NCI-H526 treated with DMSO at 0.1 percent for 48 hours (cell line): ENCODE results near the gene PDLIM7.

ENCODE experiments used
- DNase-seq: peaks from one replicate; lab custom pipeline; 2025; lab: John Stamatoyannopoulos, UW

Gene PDLIM7

DNA sequence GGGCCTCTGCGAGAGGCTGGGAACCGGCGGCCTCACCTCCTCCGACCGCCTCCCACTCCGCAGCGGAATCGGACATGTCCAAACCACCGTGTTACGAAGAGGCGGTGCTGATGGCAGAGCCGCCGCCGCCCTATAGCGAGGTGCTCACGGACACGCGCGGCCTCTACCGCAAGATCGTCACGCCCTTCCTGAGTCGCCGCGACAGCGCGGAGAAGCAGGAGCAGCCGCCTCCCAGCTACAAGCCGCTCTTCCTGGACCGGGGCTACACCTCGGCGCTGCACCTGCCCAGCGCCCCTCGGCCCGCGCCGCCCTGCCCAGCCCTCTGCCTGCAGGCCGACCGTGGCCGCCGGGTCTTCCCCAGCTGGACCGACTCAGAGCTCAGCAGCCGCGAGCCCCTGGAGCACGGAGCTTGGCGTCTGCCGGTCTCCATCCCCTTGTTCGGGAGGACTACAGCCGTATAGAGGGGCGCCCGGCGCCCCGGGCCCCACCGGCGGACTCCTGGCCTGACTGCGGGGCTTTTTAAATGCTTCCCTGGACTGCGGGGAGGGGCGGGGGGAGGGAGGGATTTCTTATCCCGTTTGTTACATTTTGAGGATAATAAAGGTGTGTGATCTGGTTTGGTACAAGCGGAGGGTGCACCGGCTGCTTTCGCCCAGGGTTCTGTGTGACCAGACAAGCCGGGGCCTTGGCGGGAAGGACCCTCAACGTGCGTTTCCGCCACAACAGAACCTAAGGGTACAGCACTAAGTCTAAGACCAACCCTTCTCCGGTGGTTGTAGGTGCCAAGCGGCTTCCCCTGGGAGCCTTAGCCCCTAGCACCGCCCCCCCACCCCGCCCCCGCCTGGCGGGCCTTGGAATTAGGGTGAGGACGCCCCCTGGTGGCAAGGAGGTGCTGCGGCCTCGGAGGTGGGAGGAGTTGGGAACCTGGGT is 41.5 kb downstream of the PDLIM7 start:
- peak; percentile 43 for DNase-seq

DNA sequence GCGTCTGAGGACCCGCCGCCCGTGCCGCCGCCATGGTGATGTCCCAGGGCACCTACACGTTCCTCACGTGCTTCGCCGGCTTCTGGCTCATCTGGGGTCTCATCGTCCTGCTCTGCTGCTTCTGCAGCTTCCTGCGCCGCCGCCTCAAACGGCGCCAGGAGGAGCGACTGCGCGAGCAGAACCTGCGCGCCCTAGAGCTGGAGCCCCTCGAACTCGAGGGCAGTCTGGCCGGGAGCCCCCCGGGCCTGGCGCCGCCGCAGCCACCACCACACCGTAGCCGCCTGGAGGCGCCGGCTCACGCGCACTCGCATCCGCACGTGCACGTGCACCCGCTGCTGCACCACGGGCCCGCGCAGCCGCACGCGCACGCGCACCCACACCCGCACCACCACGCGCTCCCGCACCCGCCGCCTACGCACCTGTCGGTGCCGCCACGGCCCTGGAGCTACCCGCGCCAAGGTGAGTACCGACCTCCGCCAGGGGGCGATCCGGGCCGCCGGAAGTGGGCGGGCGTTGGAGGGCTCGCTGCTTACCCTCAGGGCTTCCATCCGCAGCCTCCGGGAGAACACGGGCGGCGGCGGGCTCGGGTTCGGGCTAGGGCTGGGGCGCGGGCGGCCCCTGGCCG is 42.3 kb downstream of the PDLIM7 start:
- peak; percentile 57 for DNase-seq

DNA sequence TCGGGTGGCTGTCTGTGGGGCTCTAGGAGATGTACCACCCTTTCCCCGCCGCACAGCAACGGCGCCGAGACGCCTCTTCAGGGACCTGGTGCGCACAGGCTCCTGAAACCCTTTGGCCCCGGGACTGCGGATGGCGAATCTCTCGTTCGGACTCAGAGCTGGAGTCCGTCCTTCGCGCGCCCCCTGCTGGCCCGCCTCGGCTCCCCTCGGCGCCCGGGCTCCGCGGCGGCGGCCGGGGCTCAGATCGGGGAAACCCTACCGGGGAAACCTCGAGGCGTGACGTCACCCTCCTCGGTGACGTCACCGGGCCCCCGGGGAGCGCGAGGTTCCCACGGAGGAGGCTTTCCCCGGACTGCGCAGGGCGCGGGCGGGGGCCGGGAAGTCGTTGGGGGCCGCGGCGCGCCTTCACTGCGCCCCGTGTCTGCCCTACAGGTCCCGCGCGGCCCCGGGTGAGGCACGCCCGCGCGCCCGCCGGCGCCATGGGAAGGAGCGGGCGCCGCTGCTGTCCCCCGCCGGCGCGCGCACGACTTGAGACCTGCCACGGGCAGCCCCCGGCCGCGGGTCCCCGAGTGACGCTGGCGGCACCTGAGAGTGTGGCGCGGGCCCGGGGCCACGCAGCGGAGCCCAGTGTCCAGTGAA is 42.9 kb downstream of the PDLIM7 start:
- peak; percentile 74 for DNase-seq

DNA sequence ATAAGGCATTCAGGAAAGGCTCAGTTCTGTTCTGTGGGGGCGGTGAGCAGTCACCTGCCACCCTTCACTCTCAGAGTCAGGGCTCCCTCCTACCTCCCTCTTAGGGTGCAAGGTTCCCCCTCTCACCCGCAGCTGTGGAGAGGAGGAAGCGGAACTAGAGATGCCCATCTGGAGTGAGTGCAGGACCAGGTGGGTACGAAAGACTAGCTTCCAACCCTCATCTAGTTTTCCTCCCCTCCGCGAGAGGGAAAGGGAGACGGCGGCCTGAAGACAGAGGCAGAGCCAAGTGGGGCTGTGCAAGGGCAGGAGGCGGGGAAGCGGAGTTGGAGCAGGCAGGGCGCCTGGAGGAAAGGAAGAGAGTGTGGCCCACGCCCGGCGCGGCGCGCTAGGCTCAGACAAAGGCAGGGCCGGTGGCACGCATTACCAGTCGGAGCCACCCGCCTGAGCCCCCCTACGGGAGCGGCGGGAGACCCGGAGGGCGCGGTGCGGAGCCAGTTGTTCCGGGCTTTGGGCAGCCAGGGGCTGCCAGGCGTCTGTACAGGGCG is 43.5 kb downstream of the PDLIM7 start:
- peak; percentile 54 for DNase-seq

DNA sequence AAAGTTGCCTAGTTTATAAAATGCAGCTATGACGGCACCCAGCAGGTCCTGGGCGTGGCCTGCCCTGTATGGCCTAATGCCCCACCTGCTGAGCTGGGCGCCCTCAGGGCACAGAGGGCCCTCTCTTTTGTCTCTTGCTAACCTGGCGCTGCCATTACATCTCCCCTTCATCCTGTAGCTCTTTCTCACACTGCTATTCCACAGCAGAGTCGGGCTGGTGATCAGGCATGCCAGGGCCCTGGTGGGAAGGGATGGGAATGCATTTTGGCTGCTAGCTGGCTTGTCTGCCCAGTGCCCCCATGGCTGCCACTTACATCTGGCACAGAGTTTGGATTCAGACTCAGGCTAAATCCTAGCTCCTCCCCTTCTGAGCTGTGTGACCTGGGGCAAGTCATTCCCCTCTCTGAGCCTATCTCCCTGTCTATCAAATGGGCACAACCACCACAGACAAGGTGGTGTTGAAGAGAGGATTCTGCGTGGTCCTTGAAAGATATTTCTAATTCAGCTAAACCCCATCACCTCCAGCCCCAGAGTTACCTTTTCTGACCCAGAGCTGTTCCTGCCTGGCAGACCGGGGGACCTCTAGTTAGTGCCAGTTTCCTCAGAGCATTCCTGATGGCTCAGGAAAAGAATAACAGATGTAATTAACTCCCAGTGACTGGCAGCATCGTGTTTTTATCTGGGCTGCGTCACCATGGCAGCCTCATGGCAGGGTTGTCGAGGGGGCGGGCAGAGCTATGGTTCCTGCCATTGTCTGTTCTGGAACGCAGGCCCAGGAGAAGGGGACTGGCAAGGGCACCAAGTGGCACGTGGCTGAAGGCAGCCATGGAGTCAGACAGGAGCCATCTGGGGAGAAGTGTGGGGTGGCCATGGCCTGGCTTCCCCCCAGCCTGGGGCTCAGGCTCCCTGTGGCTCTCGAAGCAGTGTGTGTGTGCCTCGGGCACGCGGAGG is 44.4 kb downstream of the PDLIM7 start:
- no peak for DNase-seq

DNA sequence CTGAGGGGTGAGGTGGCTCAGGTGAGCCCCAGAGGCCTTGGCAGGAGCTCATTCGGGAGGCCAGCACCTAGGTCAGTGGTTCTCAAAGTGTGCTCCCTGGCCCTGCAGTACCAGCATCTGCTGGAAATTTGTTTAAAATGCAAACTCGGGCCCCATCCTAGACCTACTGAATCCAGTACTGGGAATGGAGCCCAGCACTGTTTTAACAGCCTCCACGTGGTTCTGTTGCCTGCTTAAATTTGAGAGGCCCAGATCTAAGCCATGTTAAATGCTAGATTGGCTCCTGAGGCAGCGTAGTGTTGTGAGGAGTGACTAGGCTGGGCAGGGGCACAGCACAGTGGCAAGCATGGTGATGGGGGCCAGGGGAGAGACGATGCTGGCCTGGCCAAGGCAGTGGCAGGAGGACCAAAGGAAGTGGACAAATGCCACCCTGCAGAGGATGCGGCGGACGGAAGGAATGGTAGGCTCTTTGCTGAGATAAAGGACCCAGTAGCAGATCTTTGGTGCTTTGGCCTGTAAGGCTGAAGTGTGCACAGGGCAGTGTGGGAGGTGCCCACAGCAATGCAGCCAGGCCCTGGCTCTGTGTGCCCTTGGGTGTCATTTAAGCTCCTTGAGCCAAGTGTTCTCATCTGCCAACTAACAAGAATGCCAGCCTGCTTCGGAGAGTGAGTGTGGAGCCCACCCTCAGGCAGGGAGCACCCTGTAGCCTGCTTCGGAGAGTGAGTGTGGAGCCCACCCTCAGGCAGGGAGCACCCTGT is 46.6 kb downstream of the PDLIM7 start:
- no peak for DNase-seq

DNA sequence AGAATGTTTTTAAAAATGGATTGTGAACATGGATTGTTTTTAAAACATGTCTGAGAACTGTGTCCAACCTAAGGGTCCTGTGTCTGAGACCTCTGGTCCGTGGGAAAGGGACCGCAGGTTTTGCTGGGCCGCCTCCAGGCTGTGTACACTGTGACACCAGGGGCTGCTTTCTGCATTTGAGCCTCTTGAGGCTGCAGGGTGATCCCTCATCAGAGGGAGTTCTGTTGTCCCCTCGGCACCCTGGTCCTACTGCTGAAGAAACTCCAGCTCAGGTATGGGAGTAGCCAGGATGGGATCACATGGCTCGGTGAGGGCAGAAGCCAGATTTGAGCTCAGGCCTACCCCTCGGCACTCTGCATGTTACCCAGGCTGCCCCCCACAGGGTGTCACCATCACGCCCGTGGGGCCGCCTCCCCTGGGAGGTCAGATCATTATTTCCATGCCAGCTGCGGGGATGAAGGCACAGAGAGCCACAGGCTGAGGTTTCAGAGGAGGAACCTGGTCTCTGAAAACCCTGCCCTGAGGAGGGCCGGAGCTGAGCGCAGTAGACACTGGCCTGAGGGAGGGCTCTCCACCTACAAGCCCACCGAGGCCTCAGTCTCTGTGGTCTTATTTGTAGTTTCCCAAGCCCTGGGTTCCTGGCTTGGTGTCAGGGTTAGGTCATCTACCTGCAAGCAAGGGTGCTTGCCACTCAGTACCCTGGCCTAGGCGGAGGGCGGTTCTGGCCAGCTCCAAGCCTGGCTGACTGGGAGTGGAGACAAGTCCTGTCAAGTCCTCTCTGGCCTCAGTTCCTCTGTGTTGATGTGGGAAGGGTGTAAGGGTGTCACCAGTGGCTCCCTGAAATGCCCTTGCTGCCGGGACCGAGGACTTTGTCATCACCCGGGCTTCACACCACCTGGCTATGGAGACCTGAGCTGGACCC is 48.0 kb downstream of the PDLIM7 start:
- no peak for DNase-seq

DNA sequence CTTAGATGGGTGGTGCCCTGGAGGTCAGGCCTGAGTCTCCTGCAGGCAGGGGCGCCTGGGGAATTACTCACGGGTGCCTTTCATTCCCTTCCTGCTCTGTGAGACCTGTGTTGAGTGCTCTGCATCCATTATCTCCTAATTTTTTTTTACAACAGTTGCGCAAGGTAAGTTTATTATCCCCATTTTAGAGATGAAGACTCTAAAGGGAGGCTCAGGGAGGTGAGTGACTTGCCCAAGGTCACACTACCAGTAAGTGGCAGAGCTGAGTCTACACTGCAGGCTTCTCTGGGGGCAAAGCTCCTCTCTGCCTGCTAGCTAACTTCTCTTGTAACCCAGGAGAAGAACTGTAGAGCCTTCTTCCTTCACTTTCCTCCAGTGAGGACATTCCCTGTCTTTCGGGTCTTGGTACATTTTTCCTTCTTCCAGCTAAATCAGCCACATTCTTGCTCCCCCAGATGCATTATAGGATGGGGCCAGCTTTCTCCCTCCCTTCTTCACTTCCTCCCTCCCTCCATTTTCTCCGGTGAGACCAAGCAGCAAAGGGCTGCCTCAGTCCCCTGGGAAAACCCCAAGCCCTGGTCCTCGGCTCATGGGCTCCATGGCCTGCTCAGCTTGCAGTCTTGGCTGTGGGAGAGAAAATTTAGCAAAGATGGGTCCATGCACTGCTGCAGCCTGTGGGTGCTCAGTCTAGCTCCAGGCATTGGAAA is 49.0 kb downstream of the PDLIM7 start:
- DNase-seq, result no peak

DNA sequence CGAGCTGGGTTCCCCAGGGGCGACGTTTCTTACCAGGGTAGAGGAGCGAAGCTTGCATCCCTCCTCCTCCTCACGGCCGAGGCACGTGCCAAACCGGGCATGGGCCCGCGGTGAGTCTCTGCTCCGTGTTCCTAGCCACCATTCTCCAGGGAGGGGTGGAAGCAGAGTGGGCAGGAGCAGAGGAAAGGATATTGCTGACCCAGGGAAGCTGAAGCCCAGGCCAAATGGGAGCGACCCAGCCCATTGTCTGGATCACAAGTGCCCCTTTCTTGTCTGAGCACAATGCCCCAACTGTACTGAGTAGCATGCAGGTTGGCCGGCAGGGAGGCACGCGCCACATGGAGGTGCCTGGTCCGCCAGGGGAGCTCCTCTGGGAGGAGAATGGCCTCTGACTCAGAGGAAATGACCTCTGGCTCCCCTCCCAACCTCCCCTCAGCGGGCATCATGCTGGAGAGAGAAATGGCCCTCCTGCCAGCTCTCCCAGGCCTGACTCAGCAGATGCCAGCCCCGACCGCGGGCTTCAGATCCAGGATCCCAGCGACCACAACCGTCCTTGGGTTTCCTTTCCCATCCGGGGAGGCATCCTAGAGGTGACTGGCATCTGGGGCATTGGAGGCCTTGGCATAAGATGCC is 49.7 kb downstream of the PDLIM7 start:
- no peak for DNase-seq

DNA sequence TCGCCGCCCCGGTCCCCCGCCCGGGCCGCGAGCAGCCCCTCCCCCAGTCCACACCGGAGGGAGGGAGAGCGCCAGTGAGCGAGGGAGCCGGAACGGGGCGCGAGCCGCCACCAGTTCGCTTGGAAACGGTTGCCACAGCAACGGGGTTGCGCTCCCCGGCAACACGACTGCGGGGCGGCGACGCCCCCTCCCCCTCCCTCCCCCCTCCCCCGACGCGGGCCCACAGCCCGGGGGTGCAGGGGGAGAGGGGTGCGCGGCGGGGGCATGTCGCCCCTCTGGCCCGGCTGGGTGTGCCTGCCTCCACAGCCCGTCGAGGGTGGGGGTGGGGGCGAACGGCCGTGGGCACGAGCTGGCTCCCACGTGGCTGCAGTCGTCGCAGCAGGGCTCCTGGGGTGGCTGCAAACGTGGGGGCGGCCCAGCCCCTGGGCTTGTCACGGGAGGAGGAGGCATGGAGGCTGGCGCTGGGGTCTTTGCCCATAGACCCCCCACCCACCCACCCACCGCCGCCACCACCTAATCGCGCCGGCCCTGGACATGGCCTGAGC is 50.3 kb downstream of the PDLIM7 start:
- DNase-seq, result peak; percentile 63

DNA sequence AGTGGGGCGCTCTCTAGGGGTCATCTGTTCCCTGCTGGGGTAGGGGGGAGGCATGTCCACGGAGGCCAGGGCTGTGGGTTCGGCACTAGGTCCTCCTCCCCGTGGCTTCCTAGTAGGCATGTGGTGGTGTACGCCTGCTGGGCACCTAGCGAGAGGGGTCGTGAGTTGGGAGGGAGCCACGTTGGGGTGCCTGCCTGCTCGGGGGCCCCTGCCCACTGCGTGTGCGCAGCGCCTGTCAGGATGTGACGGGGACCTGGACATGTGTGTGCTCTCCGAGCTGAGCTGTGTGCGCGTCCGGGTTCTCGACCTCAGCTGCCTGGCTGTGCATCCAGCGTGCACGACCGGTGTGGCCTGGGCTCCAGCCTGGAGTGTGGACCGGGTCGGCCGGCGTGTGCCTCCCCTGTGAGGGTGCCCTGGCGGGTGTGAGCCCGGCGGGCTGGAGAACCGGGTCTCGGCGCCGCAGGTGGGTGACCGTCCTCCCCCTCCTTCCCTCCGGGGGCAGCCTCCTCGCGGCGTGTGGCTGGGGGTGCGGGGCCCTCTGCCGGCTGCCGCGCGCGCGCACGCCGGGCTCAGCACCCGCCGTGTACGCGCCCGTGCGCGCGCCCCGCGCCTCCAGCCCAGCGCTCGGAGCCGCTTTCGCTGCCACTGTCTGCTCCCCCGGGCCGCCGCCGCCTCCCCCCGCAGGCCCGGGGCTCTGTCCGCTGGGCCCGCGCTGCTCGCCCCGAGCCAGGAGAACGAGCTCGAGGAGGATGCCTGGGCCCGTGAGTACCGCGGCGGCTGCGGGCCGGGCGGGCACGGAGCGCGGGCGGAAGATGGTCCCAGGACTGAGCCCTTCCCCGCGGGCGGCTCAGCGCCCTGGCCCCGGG is 51.0 kb downstream of the PDLIM7 start, which contains the start of gene PRR7:
PRR7 (plus strand) TSS at position 615 of the 866 bp plus-strand sequence. CDS start 8,254 bp downstream, outside the sequence.
- DNase-seq, result peak; percentile 26

DNA sequence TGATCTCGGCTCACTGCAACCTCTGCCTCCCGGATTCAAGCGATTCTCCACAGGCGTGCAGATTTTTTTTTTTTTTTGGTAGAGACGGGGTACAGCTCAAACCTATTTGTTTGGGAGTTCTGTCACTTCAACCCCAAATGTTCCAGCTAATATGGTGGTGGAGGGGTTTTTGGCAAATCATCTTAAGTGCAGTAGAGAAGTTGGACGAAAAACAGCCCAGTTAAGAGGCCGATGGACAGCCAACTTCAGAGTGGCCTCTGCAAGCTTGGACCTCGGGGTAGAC is 51.5 kb downstream of the PDLIM7 start:
- no peak for DNase-seq

DNA sequence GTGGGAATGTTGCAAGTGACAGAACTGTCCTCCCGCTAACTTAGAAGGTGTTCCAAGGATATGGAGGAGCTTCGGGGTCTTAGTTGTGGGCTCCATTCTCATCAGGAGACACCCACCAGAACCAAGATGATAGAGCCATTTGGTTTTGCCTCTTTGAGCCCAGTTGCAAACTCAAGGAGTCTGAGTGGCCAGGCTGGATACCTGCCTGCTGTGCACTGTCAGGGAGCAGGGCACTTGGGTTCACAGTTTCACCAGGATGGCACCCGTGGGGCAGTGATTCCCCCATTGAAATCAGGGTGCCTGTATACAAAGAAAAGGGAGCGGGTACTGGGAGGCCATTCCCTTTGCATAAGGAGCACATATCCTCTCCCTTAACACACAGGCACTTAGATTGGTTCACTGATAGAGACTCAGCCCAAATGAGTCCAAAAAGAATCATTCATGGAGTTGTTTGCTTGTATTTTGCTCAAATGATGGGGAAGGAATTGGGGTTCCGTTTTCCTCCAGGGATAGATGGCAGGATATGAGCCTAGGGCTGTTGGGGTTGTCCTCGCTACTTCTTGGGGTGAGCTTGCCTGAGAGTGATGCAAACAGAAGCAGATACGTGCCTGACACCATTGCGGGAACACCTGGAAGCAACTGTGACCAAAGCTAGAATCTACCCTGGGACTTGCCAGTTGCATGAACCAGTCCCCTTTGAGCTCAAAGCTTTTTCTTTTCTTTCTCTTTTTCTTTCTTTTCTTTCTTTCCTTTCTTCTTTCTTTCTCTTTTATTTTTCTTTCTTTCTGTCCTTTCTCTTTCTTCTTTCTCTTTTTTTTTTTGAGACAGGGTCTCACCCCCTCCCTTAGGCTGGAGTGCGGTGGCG is 52.1 kb downstream of the PDLIM7 start:
- no peak for DNase-seq

DNA sequence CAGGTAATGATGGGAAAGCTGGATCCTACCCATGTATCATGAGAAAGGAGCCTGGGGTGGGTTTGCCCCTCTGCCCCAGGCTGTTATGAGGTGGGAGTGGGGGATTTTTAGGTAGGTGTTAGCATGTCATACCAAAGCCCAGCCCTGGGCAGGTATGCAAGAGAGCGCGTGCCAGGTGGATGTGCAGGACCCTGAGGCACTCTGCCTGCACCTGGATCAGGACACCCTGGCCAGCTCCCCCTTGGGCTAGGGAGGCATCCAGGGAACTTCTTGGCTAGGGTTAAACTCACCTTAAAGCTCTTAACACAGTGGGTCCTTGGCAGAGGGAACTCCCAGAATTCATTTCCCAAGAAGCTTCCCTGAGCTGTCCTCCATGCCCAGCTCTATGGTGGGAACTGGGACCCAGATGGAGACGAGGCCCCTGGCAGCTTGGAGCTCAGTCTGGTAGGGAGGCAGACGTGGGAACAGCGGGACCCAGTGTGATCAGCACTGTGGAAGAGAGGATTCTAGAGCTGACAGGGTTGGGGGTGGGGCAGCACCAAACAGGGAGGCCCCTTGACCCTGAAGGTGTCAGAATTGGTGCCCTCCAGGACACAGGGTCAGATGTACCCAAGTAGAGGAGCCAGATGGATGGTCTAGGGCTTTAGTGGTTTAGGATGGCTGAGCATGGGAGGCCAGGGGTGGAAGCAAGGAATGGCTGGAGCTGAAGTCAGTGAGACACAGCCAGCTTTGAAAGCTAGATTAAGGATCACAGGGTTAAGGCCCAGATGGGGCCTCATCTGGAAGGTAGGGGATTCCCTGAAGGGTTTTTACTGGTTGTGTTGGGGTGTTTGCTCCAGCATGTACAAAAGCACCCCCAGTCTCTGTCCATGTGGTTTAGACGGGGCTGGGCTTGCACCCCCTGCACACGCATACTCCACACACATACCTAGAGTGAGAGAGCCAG is 53.0 kb downstream of the PDLIM7 start:
- no peak for DNase-seq
